Measurements from ENCODE around the gene SMYD2. TPM values are rescaled to one million over a fixed set of nuclear protein-coding genes. Genes with fewer than 3 reads are reported as not detected.

Gene SMYD2
- total RNA-seq, 1 experiment from 2014 or later, result 47.5 TPM

GRCh38 chr1:214264196-214264595, 16.8 kb upstream of the SMYD2 start:
- CTCF ChIA-PET, result no interaction called here
- no peaks in the 10 kb centered on the region for H3K27me3 Mint-ChIP-seq (ENCODE audit: unreplicated experiment)
- no TSS peak for BruUV-seq (replicated peaks)

GRCh38 chr1:214264976-214265375, 16.0 kb upstream of the SMYD2 start:
- CTCF ChIA-PET, result no interaction called here
- TF ChIP-seq CTCF (IDR thresholded peaks at IDR 0.05; ENCODE audit: unreplicated experiment), result no peak
- Mint-ChIP-seq H3K27me3 (ENCODE audit: unreplicated experiment) (no peaks in the 10 kb centered on the region), H3K27ac (ENCODE audit: unreplicated experiment) (no peak overlapping the region), H3K36me3 (ENCODE audit: insufficient read depth, unreplicated experiment) (no peaks in the 10 kb centered on the region), H3K9me3 (ENCODE audit: low read depth, unreplicated experiment) (no peaks in the 10 kb centered on the region), H3K4me3 (ENCODE audit: low read depth, unreplicated experiment) (no peak overlapping the region), H3K4me1 (ENCODE audit: low read depth, unreplicated experiment) (peaks cover 3% of the 10 kb centered on the region)
- DNase-seq, result no peak
- no TSS peak for BruUV-seq (replicated peaks)
- intact Hi-C loops (cut with micrococcal nuclease; ENCODE audit: unreplicated experiment), result loop anchor here (5.0 kb wide), 1 partner anchor 372 kb away; no protein-coding TSS in a partner anchor

More at GRCh38 chr1:214264196-214264595, 16.8 kb upstream of the SMYD2 start:
- Mint-ChIP-seq H3K9me3 (ENCODE audit: low read depth, unreplicated experiment) (no peaks in the 10 kb centered on the region), H3K36me3 (ENCODE audit: insufficient read depth, unreplicated experiment) (no peaks in the 10 kb centered on the region), H3K27ac (ENCODE audit: unreplicated experiment) (no peak overlapping the region), H3K4me1 (ENCODE audit: low read depth, unreplicated experiment) (peaks cover 11% of the 10 kb centered on the region), H3K4me3 (ENCODE audit: low read depth, unreplicated experiment) (no peak overlapping the region)
- intact Hi-C loops (cut with micrococcal nuclease; ENCODE audit: unreplicated experiment), result loop anchor here (5.0 kb wide), 1 partner anchor 373 kb away; no protein-coding TSS in a partner anchor
- DNase-seq, result no peak
- TF ChIP-seq CTCF (IDR thresholded peaks at IDR 0.05; ENCODE audit: unreplicated experiment), result no peak

- H3K9me3 Mint-ChIP-seq (ENCODE audit: low read depth, unreplicated experiment), result no peaks in the 10 kb centered on the region
- intact Hi-C loops (cut with micrococcal nuclease; ENCODE audit: unreplicated experiment), result no loop called here
- H3K27ac Mint-ChIP-seq (ENCODE audit: unreplicated experiment), result no peak overlapping the region
- no peak for TF ChIP-seq CTCF (IDR thresholded peaks at IDR 0.05; ENCODE audit: unreplicated experiment)
- H3K4me1 Mint-ChIP-seq (ENCODE audit: low read depth, unreplicated experiment), result no peaks in the 10 kb centered on the region
- H3K27me3 Mint-ChIP-seq (ENCODE audit: unreplicated experiment), result peaks cover 19% of the 10 kb centered on the region
- no peak for DNase-seq
- H3K4me3 Mint-ChIP-seq (ENCODE audit: low read depth, unreplicated experiment), result no peak overlapping the region
- no peaks in the 10 kb centered on the region for H3K36me3 Mint-ChIP-seq (ENCODE audit: insufficient read depth, unreplicated experiment)
- no TSS peak for BruUV-seq (replicated peaks)
- CTCF ChIA-PET, result interaction anchor here (2.3 kb wide), 1 partner anchor 9 kb away, joined by 7 read pairs; no protein-coding TSS in a partner anchor
Measured at GRCh38 chr1:214270097-214270650, 10.8 kb upstream of the SMYD2 start.

- no peaks in the 10 kb centered on the region for H3K36me3 Mint-ChIP-seq (ENCODE audit: insufficient read depth, unreplicated experiment)
- intact Hi-C loops (cut with micrococcal nuclease; ENCODE audit: unreplicated experiment), result no loop called here
- BruUV-seq (replicated peaks), result no TSS peak
Measured at GRCh38 chr1:214271174-214271858, 9.6 kb upstream of the SMYD2 start.

More at GRCh38 chr1:214271174-214271858, 9.6 kb upstream of the SMYD2 start:
- Mint-ChIP-seq H3K27me3 (ENCODE audit: unreplicated experiment) (peaks cover 19% of the 10 kb centered on the region), H3K27ac (ENCODE audit: unreplicated experiment) (no peak overlapping the region), H3K4me1 (ENCODE audit: low read depth, unreplicated experiment) (no peaks in the 10 kb centered on the region), H3K4me3 (ENCODE audit: low read depth, unreplicated experiment) (no peak overlapping the region), H3K9me3 (ENCODE audit: low read depth, unreplicated experiment) (no peaks in the 10 kb centered on the region)
- no peak for DNase-seq
- CTCF ChIA-PET, result interaction anchor here (0.7 to 2.3 kb wide), 2 partner anchors 10 to 21 kb away, joined by 3 to 7 read pairs; no protein-coding TSS in a partner anchor
- no peak for TF ChIP-seq CTCF (IDR thresholded peaks at IDR 0.05; ENCODE audit: unreplicated experiment)
